Measurements from ENCODE around the gene TMEM131L. TPM values are rescaled to one million over a fixed set of nuclear protein-coding genes. Genes with fewer than 3 reads are reported as not detected.
A peak's percentile ranks its signal among the peaks of the same experiment; 100 is the strongest.
"Not testable (repeated sequence)": the region's sequence is repeated elsewhere in the genome, so short reads cannot be mapped to it uniquely, and the experiment has no call there.

The TMEM131L gene
- total RNA-seq, 1 donor from 2014 or later: 60.2 TPM

DNA sequence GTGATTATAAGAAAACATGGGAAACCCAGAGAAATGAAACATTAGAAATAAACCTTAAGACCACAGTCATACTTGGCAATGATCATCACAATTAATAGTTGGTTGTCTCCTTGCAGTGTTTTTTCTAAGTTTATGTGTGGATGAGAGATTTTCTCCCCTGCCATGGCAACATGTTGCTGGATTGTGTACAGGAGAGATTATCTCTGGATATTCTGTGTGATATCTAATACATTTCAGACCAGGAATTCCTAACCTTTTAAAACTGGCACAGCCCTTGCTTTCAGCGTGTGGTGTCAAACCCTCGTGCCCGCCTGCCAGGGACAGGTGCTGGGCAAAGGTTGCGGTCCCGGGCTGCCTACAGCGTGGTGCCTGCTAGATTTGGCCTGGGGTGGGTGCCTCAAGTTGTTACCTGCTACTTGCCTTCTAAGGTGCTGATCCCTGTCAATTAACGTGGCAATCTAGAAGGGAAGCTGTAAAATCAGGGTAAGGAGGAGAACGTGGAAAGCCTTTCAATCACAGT is 100.5 kb downstream of the TMEM131L start:
- peaks cover 2% of the 10 kb centered on the region for H3K9me3 Mint-ChIP-seq (ENCODE audit: unreplicated experiment)
- H3K36me3 Mint-ChIP-seq (ENCODE audit: unreplicated experiment): peaks cover 4% of the 10 kb centered on the region
- DNase-seq: no peak
- TF ChIP-seq, protein P1, sequence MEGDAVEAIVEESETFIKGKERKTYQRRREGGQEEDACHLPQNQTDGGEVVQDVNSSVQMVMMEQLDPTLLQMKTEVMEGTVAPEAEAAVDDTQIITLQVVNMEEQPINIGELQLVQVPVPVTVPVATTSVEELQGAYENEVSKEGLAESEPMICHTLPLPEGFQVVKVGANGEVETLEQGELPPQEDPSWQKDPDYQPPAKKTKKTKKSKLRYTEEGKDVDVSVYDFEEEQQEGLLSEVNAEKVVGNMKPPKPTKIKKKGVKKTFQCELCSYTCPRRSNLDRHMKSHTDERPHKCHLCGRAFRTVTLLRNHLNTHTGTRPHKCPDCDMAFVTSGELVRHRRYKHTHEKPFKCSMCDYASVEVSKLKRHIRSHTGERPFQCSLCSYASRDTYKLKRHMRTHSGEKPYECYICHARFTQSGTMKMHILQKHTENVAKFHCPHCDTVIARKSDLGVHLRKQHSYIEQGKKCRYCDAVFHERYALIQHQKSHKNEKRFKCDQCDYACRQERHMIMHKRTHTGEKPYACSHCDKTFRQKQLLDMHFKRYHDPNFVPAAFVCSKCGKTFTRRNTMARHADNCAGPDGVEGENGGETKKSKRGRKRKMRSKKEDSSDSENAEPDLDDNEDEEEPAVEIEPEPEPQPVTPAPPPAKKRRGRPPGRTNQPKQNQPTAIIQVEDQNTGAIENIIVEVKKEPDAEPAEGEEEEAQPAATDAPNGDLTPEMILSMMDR (IDR thresholded peaks at IDR 0.05; ENCODE audit: partially characterized antibody, unreplicated experiment): no peak
- H3K4me1 Mint-ChIP-seq (ENCODE audit: low read depth, unreplicated experiment): peaks cover 17% of the 10 kb centered on the region
- H3K4me3 Mint-ChIP-seq (ENCODE audit: unreplicated experiment): no peak overlapping the region
- H3K27ac Mint-ChIP-seq (ENCODE audit: unreplicated experiment): no peak overlapping the region
- no peaks in the 10 kb centered on the region for H3K27me3 Mint-ChIP-seq (ENCODE audit: unreplicated experiment)

DNA sequence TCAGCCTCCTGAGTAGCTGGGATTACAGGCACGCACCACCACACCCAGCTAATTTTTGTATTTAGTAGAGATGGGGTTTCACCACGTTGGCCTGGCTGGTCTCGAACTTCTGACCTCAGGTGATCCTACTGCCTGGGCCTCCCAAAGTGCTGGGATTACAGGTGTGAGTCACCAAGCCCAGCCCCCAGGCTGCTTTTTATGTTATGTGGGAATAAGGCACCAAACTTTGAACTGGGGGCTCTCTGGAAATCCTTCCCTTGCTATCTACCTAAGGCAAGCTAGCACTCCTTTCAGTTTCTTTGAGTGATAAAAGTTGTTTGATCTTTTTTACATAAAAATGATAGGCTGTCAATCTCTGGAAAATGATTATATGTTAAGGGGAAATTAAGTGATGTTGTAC is 101.5 kb downstream of the TMEM131L start:
- peaks cover 17% of the 10 kb centered on the region for H3K4me1 Mint-ChIP-seq (ENCODE audit: low read depth, unreplicated experiment)
- H3K9me3 Mint-ChIP-seq (ENCODE audit: unreplicated experiment); DNase-seq; H3K36me3 Mint-ChIP-seq (ENCODE audit: unreplicated experiment); H3K27me3 Mint-ChIP-seq (ENCODE audit: unreplicated experiment); H3K4me3 Mint-ChIP-seq (ENCODE audit: unreplicated experiment); H3K27ac Mint-ChIP-seq (ENCODE audit: unreplicated experiment): not testable (repeated sequence)

DNA sequence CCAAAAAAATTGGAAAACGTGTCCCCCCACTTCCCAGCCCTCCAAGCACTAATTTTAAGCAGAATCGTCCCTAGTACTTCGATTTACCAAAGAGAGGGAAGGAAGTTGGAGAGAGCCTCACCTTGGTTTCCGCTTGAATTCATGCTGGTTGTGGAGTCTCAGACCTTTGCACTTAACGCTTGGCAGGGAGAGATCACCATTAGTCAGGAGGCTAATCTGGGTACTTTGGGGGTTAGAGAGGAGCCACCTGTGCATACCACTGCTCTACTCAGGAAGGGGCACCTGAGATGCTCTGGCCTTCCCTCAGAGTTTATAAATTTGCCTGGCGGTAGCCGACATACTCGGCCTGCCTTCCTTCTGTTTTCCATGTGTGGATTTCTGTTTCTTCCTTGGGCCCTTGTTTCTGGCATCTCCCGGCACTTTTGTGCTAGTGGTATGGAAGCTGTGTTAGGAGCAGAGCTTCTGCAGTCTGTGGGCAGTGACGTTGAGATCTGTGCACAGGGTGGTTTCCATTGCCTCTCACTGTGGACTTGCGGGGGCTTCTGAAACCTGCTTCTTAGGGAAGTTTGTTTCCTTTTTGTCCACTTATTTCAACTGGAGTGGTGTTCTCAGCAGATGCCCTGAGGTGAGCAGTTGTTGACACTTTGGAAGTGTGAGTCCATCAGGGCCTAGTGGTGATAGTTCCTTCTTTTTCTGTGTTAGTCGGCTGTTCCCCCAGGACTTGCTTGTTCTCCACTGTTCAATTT is 104.2 kb downstream of the TMEM131L start:
- no peak for DNase-seq
- no peaks in the 10 kb centered on the region for H3K27me3 Mint-ChIP-seq (ENCODE audit: unreplicated experiment)
- peak overlapping the region; percentile 20 for H3K27ac Mint-ChIP-seq (ENCODE audit: unreplicated experiment)
- TF ChIP-seq, protein P1 (IDR thresholded peaks at IDR 0.05; ENCODE audit: partially characterized antibody, unreplicated experiment): no peak
- no peak overlapping the region for H3K4me3 Mint-ChIP-seq (ENCODE audit: unreplicated experiment)
- H3K9me3 Mint-ChIP-seq (ENCODE audit: unreplicated experiment): peaks cover 2% of the 10 kb centered on the region
- H3K4me1 Mint-ChIP-seq (ENCODE audit: low read depth, unreplicated experiment): peaks cover 9% of the 10 kb centered on the region
- H3K36me3 Mint-ChIP-seq (ENCODE audit: unreplicated experiment): no peaks in the 10 kb centered on the region

GRCh38 chr4:153571006-153571545 is 104.9 kb downstream of the TMEM131L start:
- peaks cover 2% of the 10 kb centered on the region for H3K9me3 Mint-ChIP-seq (ENCODE audit: unreplicated experiment)
- no peak for DNase-seq
- TF ChIP-seq, protein P1 (IDR thresholded peaks at IDR 0.05; ENCODE audit: partially characterized antibody, unreplicated experiment): no peak
- H3K36me3 Mint-ChIP-seq (ENCODE audit: unreplicated experiment): no peaks in the 10 kb centered on the region
- no peaks in the 10 kb centered on the region for H3K27me3 Mint-ChIP-seq (ENCODE audit: unreplicated experiment)
- H3K4me3 Mint-ChIP-seq (ENCODE audit: unreplicated experiment): no peak overlapping the region
- no peak overlapping the region for H3K27ac Mint-ChIP-seq (ENCODE audit: unreplicated experiment)
- H3K4me1 Mint-ChIP-seq (ENCODE audit: low read depth, unreplicated experiment): peaks cover 9% of the 10 kb centered on the region

GRCh38 chr4:153572609-153573008 is 106.4 kb downstream of the TMEM131L start:
- H3K36me3 Mint-ChIP-seq (ENCODE audit: unreplicated experiment): no peaks in the 10 kb centered on the region
- peaks cover 5% of the 10 kb centered on the region for H3K9me3 Mint-ChIP-seq (ENCODE audit: unreplicated experiment)
- H3K4me1 Mint-ChIP-seq (ENCODE audit: low read depth, unreplicated experiment): peaks cover 17% of the 10 kb centered on the region
- no peak overlapping the region for H3K27ac Mint-ChIP-seq (ENCODE audit: unreplicated experiment)
- H3K4me3 Mint-ChIP-seq (ENCODE audit: unreplicated experiment): no peak overlapping the region
- TF ChIP-seq, protein P1 (IDR thresholded peaks at IDR 0.05; ENCODE audit: partially characterized antibody, unreplicated experiment): no peak
- no peak for DNase-seq
- peaks cover 2% of the 10 kb centered on the region for H3K27me3 Mint-ChIP-seq (ENCODE audit: unreplicated experiment)
